DMS53 treated with DMSO at 0.1 percent for 48 hours (cell line): Measurements from ENCODE around the gene ZNF746.

Experiments used
- DNase-seq: peaks from one replicate; lab custom pipeline; 2025; ENCODE audit not compliant: unreplicated experiment; lab: John Stamatoyannopoulos, UW

ZNF746 gene

GRCh38 chr7:149430192-149430591, 67.4 kb downstream of the ZNF746 start:
- no peak for DNase-seq

- no peak for DNase-seq
These were observed 69.7 kb downstream of the ZNF746 start for GRCh38 chr7:149427893-149428292.

GRCh38 chr7:149427096-149427680, 70.4 kb downstream of the ZNF746 start:
- no peak for DNase-seq

GRCh38 chr7:149423449-149424110, 74.0 kb downstream of the ZNF746 start:
- DNase-seq = peak; percentile 48

GRCh38 chr7:149422914-149423301, 74.7 kb downstream of the ZNF746 start:
- DNase-seq = no peak
